H1 (cell line): ENCODE results near the gene RB1.

Source experiments
- CTCF ChIP-seq, 3 experiments: IDR thresholded peaks; 1 replicate in 2 of 3; 2 replicates in 1 of 3; pipeline versions ENCODE4 v1.5.1 to v1.6.1; 2011; ENCODE audit warnings: low read length in 3 of 3, mild to moderate bottlenecking in 3 of 3, inconsistent platforms in 2 of 3, low read depth in 1 of 3, moderate library complexity in 1 of 3; ENCODE audit not compliant: insufficient read depth in 1 of 3; ENCODE audit errors: control extremely low read depth in 1 of 3
- POLR2A ChIP-seq, 2 experiments: IDR thresholded peaks; 1 replicate in 1 of 2; 2 replicates in 1 of 2; pipeline ENCODE4 v1.6.1; 2011; ENCODE audit warnings: low read depth in 2 of 2, low read length in 2 of 2, mild to moderate bottlenecking in 2 of 2; ENCODE audit errors: control extremely low read depth in 1 of 2
- TCF12 ChIP-seq: IDR thresholded peaks from 2 replicates; pipeline ENCODE4 v1.6.1; 2011; ENCODE audit warnings: low read depth, mild to moderate bottlenecking, low read length
- ZNF274 ChIP-seq: IDR thresholded peaks from 2 replicates; pipeline ENCODE4 v1.7.0; 2012; ENCODE audit warnings: low read length, borderline replicate concordance; ENCODE audit errors: extremely low read depth

- TF ChIP-seq CTCF (IDR thresholded peaks at IDR 0.05; ENCODE audit: control extremely low read depth in 1 of 3, insufficient read depth in 1 of 3, low read depth in 1 of 3, low read length in 3 of 3) (no peak), POLR2A (IDR thresholded peaks at IDR 0.05; ENCODE audit: control extremely low read depth in 1 of 2, low read depth in 2 of 2, low read length in 2 of 2) (no peak), TCF12 (no peak), ZNF274 (no peak)
Measured at GRCh38 chr13:48434200-48434599, 130.6 kb downstream of the RB1 start.
